GM18505 (cell line): Measurements from ENCODE around the gene RCOR2.
A peak's percentile ranks its signal among the peaks of the same experiment; 100 is the strongest.

Source experiments
- ATAC-seq: cut with Tn5 transposase; IDR thresholded peaks from one replicate; pipeline ENCODE4 v1.9.1; 2021; ENCODE audit not compliant: unreplicated experiment
- POLR2A ChIP-seq: IDR thresholded peaks from 4 replicates; pipeline ENCODE4 v1.6.1; 2011; ENCODE audit warnings: borderline replicate concordance; ENCODE audit not compliant: insufficient read depth, insufficient read length; ENCODE audit errors: extremely low read depth

RCOR2 gene

GRCh38 chr11:63906585-63906984 lies 10.4 kb downstream of the RCOR2 start:
- no peak for TF ChIP-seq POLR2A
- no peak for ATAC-seq

- no peak for ATAC-seq
- TF ChIP-seq POLR2A, result no peak
Observed at GRCh38 chr11:63906087-63906486, 10.9 kb downstream of the RCOR2 start.

DNA sequence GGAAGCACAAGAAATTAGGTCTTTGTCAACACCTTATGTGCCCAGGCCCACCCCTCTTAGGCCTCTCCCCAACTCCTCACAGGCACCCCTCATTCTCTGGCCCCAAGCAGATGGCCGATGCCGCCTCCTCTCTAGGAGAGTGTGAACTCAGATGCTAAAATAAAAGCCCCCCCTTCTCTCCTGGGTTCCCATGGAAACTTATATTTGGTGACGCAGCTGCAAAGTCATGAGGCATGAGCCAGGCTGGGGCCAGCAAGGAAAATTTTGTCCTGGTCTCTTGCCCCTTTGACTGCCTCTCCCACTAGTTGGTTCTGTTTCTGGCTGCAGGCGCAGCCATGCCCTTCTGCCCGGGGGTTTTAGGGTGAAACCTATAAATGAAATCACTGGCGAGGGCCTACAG lies 11.8 kb downstream of the RCOR2 start:
- no peak for ATAC-seq
- TF ChIP-seq POLR2A, result no peak

- ATAC-seq, result no peak
- no peak for TF ChIP-seq POLR2A
Observed at GRCh38 chr11:63904743-63905142, 12.2 kb downstream of the RCOR2 start.

GRCh38 chr11:63903884-63904283 lies 13.1 kb downstream of the RCOR2 start:
- no peak for ATAC-seq
- TF ChIP-seq POLR2A, result no peak

DNA sequence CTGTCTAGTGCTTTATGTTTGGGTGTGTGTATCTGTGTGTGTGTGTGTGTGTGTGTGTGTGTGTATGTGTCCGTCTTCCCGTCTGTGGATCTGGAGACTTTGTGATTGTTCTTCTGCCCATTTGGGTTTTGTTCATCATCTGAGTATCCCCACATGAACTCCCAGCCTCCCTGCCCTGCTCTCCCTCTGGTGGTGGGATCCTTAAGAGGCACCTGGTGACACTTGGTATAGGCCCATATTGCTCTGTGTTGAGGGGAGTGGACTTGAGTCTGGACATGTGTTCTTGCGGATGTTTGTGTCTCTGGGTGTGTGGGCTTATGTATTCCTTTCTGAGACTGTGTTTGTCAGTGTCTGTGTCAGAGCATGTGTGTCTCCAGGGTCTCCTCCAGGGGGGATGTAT lies 15.3 kb downstream of the RCOR2 start:
- TF ChIP-seq POLR2A, result no peak
- no peak for ATAC-seq

GRCh38 chr11:63897459-63898146 lies 19.4 kb downstream of the RCOR2 start:
- ATAC-seq, result no peak
- no peak for TF ChIP-seq POLR2A

DNA sequence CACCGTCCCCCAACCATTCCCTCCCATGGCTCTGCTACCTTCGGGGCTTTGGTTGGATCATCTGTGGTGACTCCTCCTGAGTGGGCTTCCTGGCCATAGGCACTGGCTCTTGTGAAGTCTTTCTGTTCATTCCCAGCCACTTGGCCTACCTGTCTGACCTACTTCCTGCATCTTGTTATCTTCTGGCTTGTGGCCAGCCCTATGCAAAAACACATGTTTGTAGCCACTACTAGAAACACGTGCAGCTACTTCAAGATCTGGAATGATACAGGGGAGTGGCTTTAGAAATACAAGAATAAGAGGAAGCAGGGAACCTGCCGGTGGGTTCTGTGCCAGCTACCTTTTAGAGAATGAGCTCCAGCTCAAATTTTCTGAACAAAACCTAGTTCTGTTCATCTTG lies 20.9 kb downstream of the RCOR2 start:
- TF ChIP-seq POLR2A, result no peak
- ATAC-seq, result no peak

- no peak for ATAC-seq
- TF ChIP-seq POLR2A, result no peak
Observed at GRCh38 chr11:63893355-63893754, 23.6 kb downstream of the RCOR2 start.

- ATAC-seq, result no peak
- no peak for TF ChIP-seq POLR2A
Observed at GRCh38 chr11:63892228-63892627, 24.7 kb downstream of the RCOR2 start.

- ATAC-seq, result no peak
- TF ChIP-seq POLR2A, result no peak
Observed at GRCh38 chr11:63890368-63890767, 26.6 kb downstream of the RCOR2 start.

DNA sequence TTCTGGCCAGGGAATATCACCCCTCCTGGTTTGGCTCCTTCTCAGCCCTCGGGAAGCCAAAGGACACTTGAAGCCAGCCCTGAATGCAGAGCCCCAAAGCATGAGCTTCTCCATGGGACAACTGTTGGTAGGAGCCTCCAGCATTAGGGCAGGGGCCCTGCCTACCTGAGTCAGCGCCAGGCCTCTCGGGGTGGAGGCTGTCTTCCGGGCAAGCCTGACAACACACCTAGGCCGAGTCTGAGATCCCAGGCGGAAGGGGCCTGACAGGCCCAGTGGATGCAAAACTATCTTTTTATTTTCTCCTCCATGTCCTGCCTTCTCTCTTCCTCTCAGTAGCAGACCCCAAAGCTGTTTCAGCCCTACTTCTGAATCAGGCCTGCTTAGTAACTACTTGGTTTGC lies 27.6 kb downstream of the RCOR2 start:
- ATAC-seq, result no peak

DNA sequence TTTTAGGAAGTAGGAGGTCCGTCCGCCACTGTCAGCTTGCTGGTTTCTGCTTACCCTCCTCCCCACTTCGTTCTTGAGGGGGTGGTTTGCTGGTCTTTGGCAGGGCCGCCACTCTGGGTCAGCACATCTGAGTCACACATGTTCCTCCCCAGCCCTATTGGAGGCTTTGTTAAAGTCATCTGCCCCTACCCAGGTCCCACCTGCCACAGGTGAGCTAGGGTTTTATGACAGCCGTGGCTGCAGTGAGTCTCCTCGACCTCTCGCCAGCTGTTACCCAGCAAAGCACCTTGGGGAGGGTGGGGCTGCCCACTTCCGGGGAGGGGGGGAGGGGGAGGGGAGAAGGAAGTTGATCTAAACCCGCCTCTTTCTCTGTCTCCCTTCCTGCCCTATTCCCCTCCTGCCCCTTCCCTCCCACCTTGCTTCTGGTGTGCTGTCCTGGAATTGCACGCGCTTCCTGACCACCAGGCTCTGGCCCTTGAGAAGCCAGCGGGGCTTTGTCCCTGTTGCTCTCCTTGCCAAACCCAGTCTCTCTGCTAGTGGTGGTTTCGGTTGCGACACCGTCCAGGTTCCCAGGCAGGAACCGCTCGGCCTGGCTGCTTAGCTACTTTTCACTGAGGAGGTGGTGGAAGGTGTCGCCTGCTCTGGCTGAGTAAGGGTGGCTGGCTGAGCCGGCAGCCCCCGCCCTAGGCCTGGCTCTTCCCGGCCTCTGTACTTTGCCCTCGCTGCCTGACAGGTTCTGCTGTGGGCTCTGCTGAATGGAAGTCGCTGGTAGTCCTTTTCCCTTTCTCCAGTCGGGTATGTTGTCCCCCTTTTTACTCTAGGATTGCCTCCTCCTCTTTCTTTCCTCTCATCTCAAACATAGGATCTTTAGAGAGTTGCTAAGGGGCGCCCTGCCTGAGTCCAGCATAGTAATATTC lies 28.5 kb downstream of the RCOR2 start:
- ATAC-seq, result peak; percentile 45
- TF ChIP-seq POLR2A, result peak; percentile 44

More for the DNA sequence above, 27.6 kb downstream of the RCOR2 start:
- TF ChIP-seq POLR2A, result no peak
